COLO668 (cell line): Measurements from ENCODE around the gene OR52I1.
A peak's percentile ranks its signal among the peaks of the same experiment; 100 is the strongest.

Experiments
- DNase-seq: peaks from one replicate; lab custom pipeline; 2025; ENCODE audit not compliant: unreplicated experiment; lab: John Stamatoyannopoulos, UW

The OR52I1 gene, protein sequence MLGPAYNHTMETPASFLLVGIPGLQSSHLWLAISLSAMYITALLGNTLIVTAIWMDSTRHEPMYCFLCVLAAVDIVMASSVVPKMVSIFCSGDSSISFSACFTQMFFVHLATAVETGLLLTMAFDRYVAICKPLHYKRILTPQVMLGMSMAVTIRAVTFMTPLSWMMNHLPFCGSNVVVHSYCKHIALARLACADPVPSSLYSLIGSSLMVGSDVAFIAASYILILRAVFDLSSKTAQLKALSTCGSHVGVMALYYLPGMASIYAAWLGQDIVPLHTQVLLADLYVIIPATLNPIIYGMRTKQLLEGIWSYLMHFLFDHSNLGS

DNA sequence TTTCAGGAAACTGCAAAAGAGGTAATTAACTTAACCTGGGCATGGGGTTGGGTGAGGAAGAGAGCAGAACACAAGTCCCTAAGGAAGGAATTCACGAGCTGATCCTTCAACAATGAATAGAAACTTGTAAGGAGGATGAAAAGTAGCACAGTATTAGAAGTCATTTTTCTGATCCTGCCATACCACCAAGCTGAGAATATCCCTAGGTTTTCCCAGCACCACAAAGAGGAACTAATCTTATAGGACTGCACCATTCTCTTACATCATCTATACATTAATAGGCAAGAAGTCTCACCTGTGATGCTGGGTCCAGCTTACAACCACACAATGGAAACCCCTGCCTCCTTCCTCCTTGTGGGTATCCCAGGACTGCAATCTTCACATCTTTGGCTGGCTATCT, at the start of gene OR52I1:
TSS of gene OR52I1 (plus strand) at position 301 of the 400 bp plus-strand sequence. CDS start at position 301, 0 bp downstream.
- no peak for DNase-seq

DNA sequence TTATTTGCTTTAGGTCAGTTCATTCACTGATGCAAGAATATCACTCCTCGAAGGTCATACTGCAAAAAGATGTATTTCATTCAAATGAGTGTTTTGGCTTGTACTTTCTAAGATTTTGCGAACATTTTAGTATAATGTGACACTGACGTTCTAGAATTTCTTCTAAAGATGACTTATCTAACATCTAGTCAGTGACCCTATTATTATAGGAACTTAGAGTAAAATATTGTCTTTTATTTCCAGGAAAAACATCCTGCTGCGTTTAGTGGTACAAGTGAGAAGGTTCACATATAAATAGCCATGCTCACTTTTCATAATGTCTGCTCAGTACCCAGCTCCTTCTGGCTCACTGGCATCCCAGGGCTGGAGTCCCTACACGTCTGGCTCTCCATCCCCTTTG, 48.9 kb upstream of the OR52I1 start, which contains the start of gene OR52M1:
TSS of gene OR52M1 (plus strand) at position 301 of the 400 bp plus-strand sequence. CDS start at position 301, 0 bp downstream.
- no peak for DNase-seq

DNA sequence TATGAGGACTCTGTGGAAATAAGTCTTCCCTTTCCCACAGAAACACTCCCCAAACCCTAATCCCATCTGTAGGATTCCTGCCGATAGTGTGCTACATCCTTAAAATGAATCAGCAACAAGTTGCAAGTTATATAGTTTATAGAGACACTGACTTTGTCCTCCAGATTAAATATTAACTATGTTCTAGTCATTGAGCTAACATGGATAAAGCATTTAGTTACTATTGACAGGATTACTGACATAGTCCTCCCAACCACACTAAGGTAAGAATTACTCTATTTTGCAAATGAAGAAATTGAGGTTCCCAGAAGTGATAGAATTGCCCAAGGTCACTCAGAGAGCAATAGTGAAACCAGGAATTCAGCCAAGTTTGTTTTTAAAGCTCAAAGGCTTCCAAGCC, 47.0 kb upstream of the OR52I1 start:
- DNase-seq: peak; percentile 11

DNA sequence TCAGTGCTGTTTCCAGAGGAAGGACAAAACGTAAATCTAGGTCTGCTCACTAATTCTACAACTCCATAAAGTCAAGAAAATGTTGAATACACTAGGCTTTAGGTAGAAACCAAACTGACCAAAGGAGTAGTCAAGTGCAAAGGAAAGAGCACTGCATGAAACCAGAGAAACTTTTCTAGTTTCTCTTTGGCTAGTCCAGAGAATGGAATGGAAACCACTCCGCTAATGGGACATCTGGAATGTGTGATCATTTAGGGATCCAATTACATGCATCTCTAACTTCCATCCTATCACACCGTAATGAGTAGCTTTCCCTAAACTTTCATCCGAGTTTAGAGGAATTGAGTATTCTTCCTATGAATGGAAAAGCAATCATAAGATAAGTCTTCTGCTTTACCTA, 46.4 kb upstream of the OR52I1 start:
- no peak for DNase-seq

DNA sequence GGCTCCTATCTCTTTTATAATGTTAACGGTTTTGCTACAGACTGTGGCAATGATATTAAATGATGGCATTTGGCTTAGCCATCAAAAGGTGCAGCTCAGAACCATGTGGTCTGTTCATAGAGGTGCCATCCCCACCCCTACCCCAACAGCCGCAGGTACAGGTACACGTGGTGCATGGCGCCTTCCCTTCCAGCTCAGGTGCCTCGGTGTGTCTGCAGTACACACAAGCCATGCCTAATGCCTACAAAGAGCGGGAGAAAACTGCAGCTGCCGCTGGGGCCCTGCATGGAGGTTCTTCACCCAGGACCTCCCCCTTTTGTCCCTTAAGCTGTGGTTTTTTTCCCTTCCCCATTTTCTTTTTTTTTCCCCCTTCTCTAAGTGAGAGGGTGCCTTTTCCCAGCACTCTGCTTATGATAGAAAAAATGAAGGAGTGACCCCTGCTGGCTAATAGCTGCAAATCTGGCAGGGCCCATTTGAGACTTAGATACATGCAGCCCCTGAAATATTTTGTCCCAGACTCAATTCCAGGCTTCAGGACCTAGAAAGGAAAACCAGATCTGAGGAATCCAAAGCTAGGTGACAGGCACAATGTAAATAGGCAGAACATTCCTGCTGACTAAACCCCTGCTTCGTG, 42.4 kb upstream of the OR52I1 start:
- DNase-seq: no peak

DNA sequence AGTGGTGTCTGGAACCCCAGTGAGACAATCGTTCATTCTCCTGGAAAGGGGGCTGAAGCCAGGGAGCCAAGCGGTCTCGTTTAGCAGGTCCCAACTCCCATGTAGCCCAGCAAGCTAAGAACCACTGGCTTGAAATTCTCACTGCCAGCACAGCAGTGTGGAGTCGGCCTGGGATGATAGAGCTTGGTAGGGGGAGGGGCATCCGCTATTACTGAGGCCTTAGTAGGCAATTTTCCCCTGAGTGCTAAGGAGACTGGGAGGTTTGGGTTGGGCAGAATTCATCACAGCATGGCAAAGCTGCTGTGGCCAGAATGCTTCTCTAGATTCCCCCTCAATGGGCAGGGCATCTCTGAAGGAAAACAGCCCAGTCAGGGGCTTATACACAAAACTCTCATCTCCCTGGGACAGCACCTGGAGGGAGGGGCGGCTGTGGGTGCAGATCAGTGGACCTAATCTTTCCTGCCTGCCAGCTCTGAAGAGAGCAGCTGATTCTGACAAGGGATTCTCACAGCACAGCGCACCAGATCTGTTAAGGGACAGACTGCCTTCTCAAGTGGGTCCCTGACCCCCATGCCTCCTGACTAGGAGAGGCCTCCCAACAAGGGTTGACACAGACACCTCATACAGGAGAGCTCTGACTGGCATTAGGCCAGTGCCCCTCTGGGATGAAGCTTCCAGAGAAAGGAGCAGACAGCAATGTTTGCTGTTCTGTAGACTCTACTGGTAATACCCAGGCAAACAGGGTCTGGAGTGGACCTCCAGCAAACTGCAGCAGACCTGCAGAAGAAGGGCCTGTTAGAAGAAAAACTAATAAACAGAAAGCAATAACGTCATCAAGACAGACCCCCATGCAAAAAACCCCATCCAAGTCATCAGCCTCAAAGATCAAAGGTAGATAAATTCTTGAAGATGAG, 34.1 kb upstream of the OR52I1 start:
- DNase-seq: no peak

DNA sequence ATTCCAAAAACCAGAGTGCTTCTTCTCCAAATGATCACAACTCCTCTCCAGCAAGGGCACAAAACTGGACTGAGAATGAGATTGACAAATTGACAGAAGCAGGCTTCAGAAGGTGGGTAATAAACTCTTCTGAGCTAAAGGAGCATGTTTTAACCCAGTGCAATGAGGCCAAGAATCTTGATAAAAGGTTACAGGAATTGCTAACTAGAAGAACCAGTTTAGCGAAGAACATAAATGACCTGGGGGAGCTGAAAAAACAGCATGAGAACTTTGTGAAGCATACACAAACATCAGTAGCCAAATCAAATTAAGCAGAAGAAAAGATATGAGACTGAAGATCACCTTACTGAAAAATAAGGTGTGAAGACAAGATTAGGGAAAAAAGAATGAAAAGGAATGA, 33.4 kb upstream of the OR52I1 start:
- DNase-seq: no peak

DNA sequence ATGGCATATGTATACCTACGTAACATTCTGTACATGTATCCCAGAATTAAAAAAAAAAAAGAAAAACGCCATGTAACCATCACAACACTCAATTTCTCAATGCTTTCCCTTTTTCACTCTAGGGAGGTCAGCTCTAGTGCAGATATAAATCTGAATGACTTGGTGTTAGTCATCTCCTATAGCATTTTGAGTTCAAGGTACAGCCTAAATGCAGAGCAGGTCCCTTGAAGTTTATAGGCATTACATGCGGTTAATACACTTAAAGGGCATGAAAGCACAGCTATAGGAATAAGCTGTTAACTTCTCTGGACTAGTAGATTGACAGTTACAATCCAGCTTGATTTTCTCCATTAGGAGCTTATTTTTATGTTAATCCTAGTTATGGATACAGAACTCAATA, 28.5 kb upstream of the OR52I1 start:
- DNase-seq: no peak

DNA sequence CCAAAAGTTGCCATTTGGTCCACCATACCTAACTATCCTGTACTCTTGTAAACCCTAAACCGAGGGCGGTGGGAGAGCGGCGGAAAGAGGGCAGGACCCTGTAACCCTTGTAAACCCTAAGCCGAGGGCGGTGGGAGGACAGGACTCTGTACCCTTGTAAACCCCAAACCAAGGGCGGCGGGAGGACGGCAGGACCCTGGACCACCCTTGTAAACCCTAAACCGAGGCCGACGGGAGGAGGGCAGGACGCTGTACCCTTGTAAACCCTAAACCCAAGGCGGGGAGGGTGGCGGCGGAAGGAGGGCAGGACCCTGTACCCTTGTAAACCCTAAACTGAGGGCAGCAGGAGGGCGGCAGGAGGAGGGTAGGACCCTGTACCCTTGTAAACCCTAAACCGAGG, 24.8 kb upstream of the OR52I1 start:
- no peak for DNase-seq

DNA sequence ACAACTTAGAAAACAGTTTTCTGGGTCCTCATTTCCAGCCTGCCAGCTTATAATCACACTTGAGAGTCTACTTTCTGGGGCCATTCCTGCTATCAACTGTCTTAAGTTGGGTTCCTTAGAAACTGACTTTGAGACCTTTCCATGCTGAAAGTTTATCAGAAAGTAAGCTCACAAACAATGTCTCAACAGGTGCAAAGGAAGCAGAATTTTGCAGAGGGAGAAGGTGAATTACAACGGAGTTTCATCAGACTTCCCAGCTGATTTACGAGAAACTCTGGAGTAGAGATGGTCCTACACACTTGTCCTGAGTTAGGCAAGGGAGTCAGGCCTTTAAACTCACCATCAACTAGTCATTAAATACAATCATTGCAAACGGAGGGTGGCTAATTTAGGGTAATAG, 17.0 kb upstream of the OR52I1 start:
- DNase-seq: no peak

DNA sequence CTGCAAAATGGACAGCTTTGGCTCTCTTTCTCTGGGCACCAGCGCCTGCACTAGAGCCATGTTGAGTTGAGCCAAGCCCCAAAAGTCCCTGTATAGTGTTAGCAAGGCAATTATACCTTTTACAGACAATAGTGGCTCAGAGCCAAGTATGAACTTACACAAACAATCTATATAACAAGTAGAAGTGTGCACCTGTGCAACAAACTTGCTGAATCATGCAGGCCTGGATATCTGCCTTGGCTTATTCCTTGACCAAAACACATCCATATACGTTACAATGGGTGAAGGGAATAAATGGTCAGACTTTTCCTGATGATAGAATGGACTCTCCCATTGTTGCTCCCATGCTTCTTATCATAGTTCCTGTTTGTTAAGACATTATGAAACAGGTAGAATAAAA, 16.1 kb upstream of the OR52I1 start:
- peak; percentile 23 for DNase-seq

DNA sequence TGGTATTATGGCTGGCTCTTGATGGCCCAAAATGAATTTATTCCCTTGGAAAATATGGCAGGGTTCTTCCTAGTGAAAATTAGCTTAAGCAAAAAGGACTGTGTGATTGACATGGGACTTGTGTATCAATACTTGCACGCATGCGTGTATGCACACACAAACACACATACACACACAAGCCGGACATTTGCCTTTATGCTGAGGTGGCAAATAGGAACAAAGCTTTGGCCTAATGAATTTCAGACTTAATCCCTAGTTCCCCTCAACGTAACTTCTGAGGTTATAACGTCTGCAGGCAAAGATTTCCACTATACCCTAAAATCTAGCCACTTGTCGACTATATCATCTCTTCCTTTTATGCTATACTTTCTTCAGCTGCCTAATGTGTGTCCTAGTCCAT, 15.2 kb upstream of the OR52I1 start:
- no peak for DNase-seq

DNA sequence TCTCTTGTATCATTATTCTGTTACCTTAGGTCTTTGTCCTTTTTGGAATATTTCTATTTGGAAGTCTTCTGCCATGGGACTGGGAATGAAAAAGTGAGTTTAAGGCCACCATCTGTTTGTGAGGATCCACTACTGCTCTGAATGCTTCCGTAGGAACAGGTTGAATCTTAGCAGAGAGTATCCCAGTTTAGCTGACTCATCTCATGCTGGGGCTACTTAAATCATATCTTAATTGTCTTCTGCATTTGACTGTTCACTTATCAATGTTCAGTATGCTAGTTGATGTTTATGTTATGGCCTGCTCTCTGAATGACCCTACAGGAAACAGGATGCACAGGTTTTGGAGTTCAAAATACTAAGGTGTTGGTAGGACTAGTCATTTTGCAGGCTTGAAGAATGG, 13.7 kb upstream of the OR52I1 start:
- no peak for DNase-seq

DNA sequence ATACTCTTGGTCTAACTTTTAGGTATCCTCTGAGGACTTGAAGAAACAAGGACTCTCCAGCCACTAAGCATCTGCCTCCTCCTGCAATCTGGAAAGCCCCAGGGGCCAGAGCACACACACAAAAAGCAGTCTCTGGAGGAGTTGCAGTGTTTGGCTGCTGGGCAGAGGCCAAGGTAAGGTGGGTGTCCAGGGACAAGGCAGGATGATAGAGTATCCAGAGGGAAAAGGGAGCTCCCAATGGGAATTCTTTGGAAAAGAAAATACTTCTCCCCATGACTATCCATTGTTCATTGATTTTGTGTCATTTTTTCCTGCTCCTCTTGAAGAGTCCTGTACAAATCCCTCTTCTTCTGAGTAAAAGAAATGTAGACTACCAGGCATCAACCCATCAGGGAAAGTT, 12.4 kb upstream of the OR52I1 start, which contains the start of gene OR52I2:
TSS of gene OR52I2 (plus strand) at position 301 of the 400 bp plus-strand sequence.
- no peak for DNase-seq

DNA sequence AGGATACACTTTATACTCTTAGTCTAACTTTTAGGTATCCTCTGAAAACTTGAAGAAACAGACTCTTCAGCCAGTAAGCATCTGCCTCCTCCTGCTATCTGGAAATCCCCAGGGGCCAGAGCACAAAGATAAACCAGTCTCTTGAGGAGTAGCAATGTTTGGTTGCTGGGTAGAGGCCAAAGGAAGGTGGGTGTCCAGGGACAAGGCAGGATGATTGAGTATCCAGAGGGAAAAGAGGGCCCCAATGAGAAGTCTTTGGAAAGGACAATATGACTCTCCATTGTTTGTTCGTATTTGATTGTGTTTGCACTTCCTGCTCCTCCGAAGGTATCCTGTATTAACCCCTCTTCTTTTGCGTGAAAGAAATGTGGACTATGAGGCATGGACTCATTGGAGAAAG, 4.8 kb upstream of the OR52I1 start:
- no peak for DNase-seq

DNA sequence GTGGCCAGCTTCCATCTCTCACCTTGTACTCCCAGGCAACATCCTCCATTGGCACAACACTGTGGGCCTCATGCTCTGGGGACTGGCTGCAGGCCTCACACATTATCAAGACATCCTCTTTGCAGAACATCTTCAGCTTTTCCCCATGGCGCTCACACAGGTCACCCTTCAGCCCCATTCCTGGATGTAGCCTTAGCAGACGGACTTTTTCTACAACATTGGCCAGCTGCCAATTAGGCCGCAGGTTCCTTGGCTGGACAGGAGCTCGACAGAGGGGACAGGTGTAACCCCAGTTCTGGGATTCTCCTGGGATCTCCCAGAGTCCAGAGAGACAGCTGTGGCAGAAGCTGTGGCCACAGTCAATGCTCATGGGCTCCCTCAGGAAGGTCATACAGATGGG, 11.2 kb downstream of the OR52I1 start:
- no peak for DNase-seq

DNA sequence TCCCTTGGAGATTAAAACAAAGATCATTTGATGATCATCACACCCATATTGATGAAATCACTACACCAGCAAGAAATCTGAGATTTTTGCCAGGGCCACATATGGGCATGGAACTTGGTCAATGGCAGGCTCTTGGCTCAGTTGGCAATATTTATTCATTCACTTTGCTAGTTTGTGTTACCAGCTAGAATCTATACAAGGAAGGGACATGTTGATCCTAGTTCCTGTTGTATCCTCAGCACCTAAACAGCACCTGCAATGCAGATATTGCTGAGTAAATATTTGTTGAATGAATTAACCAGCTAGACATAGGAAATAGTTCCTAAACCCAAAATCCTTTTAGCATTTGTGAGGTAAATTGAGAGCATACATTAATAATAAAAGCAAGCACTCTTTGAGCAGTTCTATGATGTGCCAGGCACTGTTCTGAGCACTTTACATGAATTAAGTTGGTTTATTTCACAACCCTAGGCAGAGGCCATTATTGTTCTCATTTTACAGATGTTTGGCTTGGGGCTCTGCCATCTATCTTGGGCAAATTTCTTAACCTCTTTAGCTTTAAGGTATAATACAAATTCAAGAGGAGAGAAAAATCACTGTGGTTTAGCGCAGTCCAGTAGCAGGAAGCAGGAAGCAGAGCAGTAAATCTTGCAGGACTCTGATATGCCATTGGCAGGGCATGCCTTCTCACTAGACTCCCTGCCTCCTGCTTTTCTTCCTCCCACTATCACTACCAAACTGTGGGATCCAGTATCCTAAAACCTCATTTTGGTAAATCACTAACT, 12.6 kb downstream of the OR52I1 start:
- peak; percentile 36 for DNase-seq

DNA sequence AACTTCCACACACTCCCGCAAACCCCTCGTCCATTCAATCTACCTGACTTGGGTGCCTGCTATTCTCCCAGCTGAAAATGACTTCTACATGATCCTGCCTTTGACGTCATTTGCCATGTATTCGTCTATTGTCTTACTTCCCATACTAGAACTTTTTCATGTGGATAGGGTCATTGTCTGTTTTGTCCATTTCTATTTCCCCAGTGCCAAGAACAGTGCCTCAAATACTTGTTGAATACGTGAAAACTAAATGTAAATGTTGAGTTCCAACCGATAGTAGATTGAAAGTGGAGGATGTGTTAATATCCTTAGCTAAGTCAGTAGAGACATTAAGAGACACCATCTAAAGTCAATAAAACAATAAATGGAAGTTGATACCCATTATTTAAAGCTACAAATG, 13.3 kb downstream of the OR52I1 start:
- peak; percentile 36 for DNase-seq

DNA sequence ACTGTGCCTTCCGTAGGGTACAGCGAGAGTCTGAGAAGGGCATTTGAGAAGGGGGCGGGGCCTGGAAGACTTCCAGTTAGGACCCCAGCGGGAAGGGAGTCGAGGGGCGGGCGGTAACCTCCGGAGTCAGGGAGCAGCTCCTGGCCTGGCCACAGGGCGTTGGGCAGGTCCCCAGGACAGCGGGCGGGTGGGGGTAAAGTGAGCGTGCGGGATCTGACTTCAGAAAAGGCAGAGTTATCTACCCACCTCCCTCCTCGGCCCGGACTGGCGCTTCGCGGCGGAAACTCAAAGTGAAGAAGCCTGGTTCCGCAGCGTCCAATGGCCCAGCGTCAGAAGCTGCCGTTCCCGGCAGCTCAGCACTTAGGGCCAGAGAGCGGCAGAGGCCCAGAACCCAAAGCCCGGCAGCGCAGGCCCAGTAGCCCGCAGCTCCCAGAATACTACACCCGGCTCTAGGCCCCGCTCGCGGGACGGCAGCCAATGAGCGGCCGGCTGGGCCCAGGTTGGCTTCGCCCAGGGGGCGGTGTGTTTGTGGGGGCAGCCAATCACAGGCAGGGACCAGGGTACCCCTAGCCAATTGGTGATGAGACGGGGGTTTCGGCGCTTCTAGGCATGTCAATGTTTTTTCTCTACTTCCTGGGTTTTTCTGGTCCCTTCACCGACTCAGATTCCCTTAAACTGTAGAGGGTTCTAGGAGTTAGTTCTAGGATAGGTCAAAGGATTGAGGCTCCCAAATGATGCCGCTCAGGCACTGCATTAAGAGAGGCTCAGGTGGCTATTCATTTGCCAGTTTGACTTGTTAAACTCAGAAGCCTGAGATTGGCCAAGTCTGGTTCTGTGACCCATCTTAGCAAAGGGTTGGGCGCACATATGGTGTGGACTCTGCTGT, 14.2 kb downstream of the OR52I1 start, which contains the start of gene TRIM68:
TSS of gene TRIM68 (minus strand) at position 451 of the 886 bp plus-strand sequence. CDS start 2,727 bp downstream, outside the sequence.
- peak; percentile 96 for DNase-seq
